Body of pancreas (tissue), 4 donors: ENCODE results near the gene AUTS2. TPM values are rescaled to one million over a fixed set of nuclear protein-coding genes. Genes with fewer than 3 reads are reported as not detected.

Source experiments
- ATAC-seq: fragments of 150-250 bp; one replicate; pipeline ENCODE4 v1.9.1; 2016
- DNase-seq, 4 donors: peaks; one replicate each; pipeline ENCODE4 v3.0.0-alpha.2; 2019
- H3K27ac ChIP-seq, 4 donors: fragments of 200-600 bp; sonication (generic); 1 replicate in 3 of 4; 2 replicates in 1 of 4; pipeline versions ENCODE4 v1.5.1 to v1.6.1; 2016 to 2019; ENCODE audit warnings: mild to moderate bottlenecking in 1 of 4, mixed read lengths in 1 of 4, moderate library complexity in 1 of 4
- H3K27me3 ChIP-seq, 2 donors: fragments of 200-600 bp; sonication (generic); one replicate each; pipeline ENCODE4 v1.6.0; 2016; ENCODE audit warnings: mild to moderate bottlenecking in 1 of 2
- H3K36me3 ChIP-seq, 2 donors: fragments of 200-600 bp; sonication (generic); replicated peaks in 1 of 2; 2 replicates each; pipeline ENCODE4 v1.5.1; 2016; ENCODE audit warnings: low read depth in 2 of 2; ENCODE audit not compliant: insufficient read depth in 1 of 2
- H3K4me1 ChIP-seq: fragments of 200-600 bp; sonication (generic); one replicate; pipeline ENCODE4 v1.6.0; 2016
- H3K4me3 ChIP-seq, 2 donors: fragments of 200-600 bp; sonication (generic); 1 replicate in 1 of 2; 2 replicates in 1 of 2; pipeline ENCODE4 v1.5.1; 2016 to 2019
- H3K9me3 ChIP-seq, 3 donors: fragments of 200-600 bp; sonication (generic); 1 replicate in 2 of 3; 2 replicates in 1 of 3; pipeline ENCODE4 v1.5.1; 2016
- CTCF ChIP-seq, 7 experiments: fragments of 450-650 bp in 4 of 7; fragments of 200-600 bp in 3 of 7; sonication (generic) in 3 of 7; IDR thresholded peaks; one replicate each; pipeline ENCODE4 v1.5.1; 2016 to 2019; ENCODE audit warnings: antibody characterized with exemption in 7 of 7
- POLR2A ChIP-seq, 3 donors: fragments of 450-650 bp; IDR thresholded peaks; one replicate each; pipeline ENCODE4 v1.6.1; 2016; ENCODE audit warnings: antibody characterized with exemption in 3 of 3, mild to moderate bottlenecking in 2 of 3
- WGBS, 2 donors: methylation state at CpG; one replicate each; pipeline ENCODE4 v1.1.5; 2017; 5-methylcytosine and 5-hydroxymethylcytosine counted together
- intact Hi-C: fragments of 100-400 bp; cut with DNase I; formaldehyde crosslinking; loops from one replicate; pipeline ENCODE4 v1.15.1; 2023
- total RNA-seq, 2 donors: library from RNA; depleted of rRNA; stranded (reverse); fragments of >200 nt; gene quantifications; one replicate each; pipeline ENCODE4 v1.1.0, GENCODE V29; 2016

The AUTS2 gene
- total RNA-seq, 2 donors from 2014 or later, result 11.7 to 18.5 TPM

DNA sequence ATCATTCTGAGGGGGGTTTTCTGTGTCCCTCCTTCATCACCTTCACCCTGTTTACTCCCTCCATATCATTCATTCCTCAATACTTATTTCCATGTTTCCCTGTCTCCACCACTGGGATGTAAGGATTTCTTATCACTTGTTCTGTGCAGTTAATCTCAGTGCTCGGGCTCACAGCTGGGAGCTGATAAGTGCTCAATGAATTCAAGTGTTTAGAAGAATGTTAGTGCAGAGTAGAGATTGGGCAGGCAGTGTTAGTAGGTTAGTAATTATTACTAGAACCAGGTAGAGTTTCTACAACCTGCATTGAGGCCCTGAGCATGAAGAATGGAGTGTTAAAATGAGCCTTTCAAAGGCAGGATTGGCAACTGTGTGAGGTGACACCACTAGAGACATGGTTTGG, 458.1 kb downstream of the AUTS2 start:
- TF ChIP-seq CTCF (IDR thresholded peaks at IDR 0.05) (no peak), POLR2A (IDR thresholded peaks at IDR 0.05) (no peak)
- no peaks in the 10 kb centered on the region for H3K36me3 ChIP-seq
- intact Hi-C loops, result no loop called here
- H3K4me3 ChIP-seq, result no peak overlapping the region
- no peak overlapping the region for H3K27ac ChIP-seq
- no peaks in the 10 kb centered on the region for H3K4me1 ChIP-seq
- DNase-seq, result no peak
- H3K27me3 ChIP-seq, result no peaks in the 10 kb centered on the region
- 19% methylated on average over 1 of the region's 1 CpG for WGBS, 2 donors
- ATAC-seq, result no peak
- no peaks in the 10 kb centered on the region for H3K9me3 ChIP-seq

DNA sequence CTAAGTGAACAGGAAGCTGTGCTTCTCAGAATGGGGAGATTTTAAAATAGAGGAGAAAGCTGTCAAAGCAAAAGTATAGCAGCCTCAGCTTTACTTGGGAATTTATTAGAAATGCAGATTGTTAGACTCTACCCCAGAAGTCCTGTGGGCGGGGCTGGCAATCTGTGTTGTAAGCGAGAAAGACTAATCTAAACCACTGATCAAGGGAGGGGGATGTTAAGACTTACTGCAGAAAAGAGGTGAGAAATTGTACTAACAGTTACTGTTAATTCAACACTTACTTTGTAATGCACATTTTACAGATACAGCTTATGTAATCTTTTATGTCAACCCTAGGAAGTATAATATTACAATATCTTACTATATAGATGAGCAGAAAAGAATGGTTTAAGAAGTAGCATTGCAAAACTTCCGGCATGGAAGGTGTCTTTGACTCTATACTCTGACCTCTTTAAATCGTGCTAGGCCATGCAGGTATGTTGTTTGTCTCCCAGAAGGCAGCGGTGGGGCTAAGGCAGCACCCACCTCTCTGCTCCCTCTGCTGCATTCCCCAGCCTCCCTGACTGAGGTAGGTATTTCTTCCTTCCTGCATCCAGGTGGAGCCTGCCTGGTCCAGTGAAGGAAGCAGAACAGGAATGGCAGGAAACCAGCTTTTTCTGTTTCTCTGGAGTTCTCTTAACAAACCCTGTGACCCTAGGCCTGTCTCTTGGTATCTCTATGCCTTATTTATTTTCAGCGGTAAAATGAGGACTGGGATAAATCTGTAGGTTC, 462.2 kb downstream of the AUTS2 start:
- TF ChIP-seq POLR2A (IDR thresholded peaks at IDR 0.05), result no peak
- TF ChIP-seq CTCF (IDR thresholded peaks at IDR 0.05), result no peak
- intact Hi-C loops, result no loop called here
- no peaks in the 10 kb centered on the region for H3K9me3 ChIP-seq
- H3K4me1 ChIP-seq, result no peaks in the 10 kb centered on the region
- 69 to 72% methylated on average over 6 of the region's 6 CpGs for WGBS, 2 donors
- H3K27ac ChIP-seq, result no peak overlapping the region
- H3K36me3 ChIP-seq, result no peaks in the 10 kb centered on the region
- no peak overlapping the region for H3K4me3 ChIP-seq
- no peak for ATAC-seq
- DNase-seq, result no peak
- no peaks in the 10 kb centered on the region for H3K27me3 ChIP-seq

- Histone ChIP-seq H3K9me3 (no peaks in the 10 kb centered on the region), H3K4me1 (no peaks in the 10 kb centered on the region), H3K4me3 (no peak overlapping the region), H3K36me3 (no peaks in the 10 kb centered on the region), H3K27me3 (no peaks in the 10 kb centered on the region), H3K27ac (no peak overlapping the region)
- ATAC-seq, result no peak
- intact Hi-C loops, result no loop called here
- TF ChIP-seq CTCF (IDR thresholded peaks at IDR 0.05), result no peak
- no peak for TF ChIP-seq POLR2A (IDR thresholded peaks at IDR 0.05)
- WGBS, 2 donors, result 78 to 81% methylated on average over 6 of the region's 6 CpGs
- DNase-seq, result no peak
These were observed 465.1 kb downstream of the AUTS2 start for GRCh38 chr7:70063371-70063770.

DNA sequence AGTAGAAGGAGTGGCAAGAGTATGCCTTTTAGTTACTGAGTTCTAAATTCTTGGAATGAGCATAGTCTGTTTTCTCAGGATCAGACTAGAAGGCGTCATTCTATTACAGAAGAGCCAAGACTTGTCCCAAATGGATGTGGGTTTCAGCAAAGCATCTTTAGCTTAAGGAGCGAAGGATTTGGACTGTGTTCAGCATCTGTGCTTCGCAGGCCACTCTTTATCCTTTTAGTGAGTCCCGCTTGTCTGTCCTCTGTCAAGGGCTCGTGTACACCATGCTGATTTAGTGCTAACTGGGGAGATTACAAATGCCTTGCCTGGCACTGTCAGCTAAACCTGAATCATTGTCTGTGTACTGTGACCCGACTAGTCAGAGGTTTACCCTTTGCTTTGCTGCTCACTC, 465.7 kb downstream of the AUTS2 start:
- no peaks in the 10 kb centered on the region for H3K9me3 ChIP-seq
- no peaks in the 10 kb centered on the region for H3K36me3 ChIP-seq
- WGBS, 2 donors, result 78 to 80% methylated on average over 6 of the region's 6 CpGs
- TF ChIP-seq CTCF (IDR thresholded peaks at IDR 0.05) (no peak), POLR2A (IDR thresholded peaks at IDR 0.05) (no peak)
- no peak overlapping the region for H3K27ac ChIP-seq
- H3K27me3 ChIP-seq, result no peaks in the 10 kb centered on the region
- no peak for DNase-seq
- intact Hi-C loops, result no loop called here
- ATAC-seq, result no peak
- no peak overlapping the region for H3K4me3 ChIP-seq
- H3K4me1 ChIP-seq, result no peaks in the 10 kb centered on the region

DNA sequence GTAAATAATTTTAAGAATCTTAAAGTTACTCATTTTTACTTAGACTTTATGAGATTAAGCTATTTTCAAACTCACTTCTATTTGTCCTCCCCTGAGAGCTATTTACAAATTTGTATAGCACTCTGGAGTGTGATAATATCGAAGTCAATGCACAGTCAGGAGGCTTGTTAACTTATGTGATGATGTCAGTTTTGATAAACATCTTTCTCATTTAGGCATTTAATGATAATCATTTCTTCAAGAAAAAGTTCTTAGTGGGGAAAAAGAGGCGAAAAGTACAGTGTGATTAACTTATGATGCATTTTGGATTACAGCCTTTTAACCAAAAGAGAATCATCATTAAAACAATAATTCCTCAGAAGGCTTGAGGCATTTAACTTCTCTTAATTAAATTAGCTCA, 468.6 kb downstream of the AUTS2 start:
- 83 to 85% methylated on average over 2 of the region's 2 CpGs for WGBS, 2 donors
- peaks cover 3% of the 10 kb centered on the region for H3K4me1 ChIP-seq
- no peaks in the 10 kb centered on the region for H3K36me3 ChIP-seq
- H3K9me3 ChIP-seq, result no peaks in the 10 kb centered on the region
- no peak for TF ChIP-seq CTCF (IDR thresholded peaks at IDR 0.05)
- no peak for TF ChIP-seq POLR2A (IDR thresholded peaks at IDR 0.05)
- no peak for DNase-seq
- no peak overlapping the region for H3K27ac ChIP-seq
- no peaks in the 10 kb centered on the region for H3K27me3 ChIP-seq
- H3K4me3 ChIP-seq, result no peak overlapping the region
- no peak for ATAC-seq
- intact Hi-C loops, result no loop called here
